RWPE2 (cell line): ENCODE data around the gene DVL2.
A peak's percentile ranks its signal among the peaks of the same experiment; 100 is the strongest.

ENCODE experiments used
- ATAC-seq: fragments of 200-7000 bp; cut with Tn5 transposase; 3 replicates; pipeline ENCODE4 v1.9.1; 2021; ENCODE audit warnings: low read depth
- DNase-seq: peaks from one replicate; pipeline ENCODE4 v3.0.0-alpha.2; 2020; ENCODE audit warnings: low spot score
- H3K27ac ChIP-seq: fragments of 450-650 bp; 2 replicates; pipeline ENCODE4 v1.5.1; 2017; ENCODE audit warnings: mild to moderate bottlenecking; ENCODE audit not compliant: poor library complexity, severe bottlenecking
- H3K27me3 ChIP-seq: fragments of 250-450 bp; sonication (Bioruptor Pico); 2 replicates; pipeline ENCODE4 v1.5.1; 2021; ENCODE audit warnings: mild to moderate bottlenecking, moderate library complexity; ENCODE audit not compliant: insufficient read depth, poor library complexity, severe bottlenecking
- H3K36me3 ChIP-seq: fragments of 250-450 bp; sonication (Bioruptor Pico); 2 replicates; pipeline ENCODE4 v1.5.1; 2020; ENCODE audit warnings: low read depth, mild to moderate bottlenecking, moderate library complexity
- H3K4me1 ChIP-seq: fragments of 250-450 bp; sonication (Bioruptor Pico); 2 replicates; pipeline ENCODE4 v1.5.1; 2021; ENCODE audit warnings: mild to moderate bottlenecking, moderate library complexity; ENCODE audit not compliant: insufficient read depth, poor library complexity, severe bottlenecking
- H3K4me3 ChIP-seq: fragments of 250-450 bp; sonication (Bioruptor Pico); 2 replicates; pipeline ENCODE4 v1.5.1; 2021; ENCODE audit warnings: mild to moderate bottlenecking, moderate library complexity; ENCODE audit not compliant: severe bottlenecking
- H3K9me3 ChIP-seq: fragments of 250-450 bp; sonication (Bioruptor Pico); 2 replicates; pipeline ENCODE4 v1.5.1; 2021; ENCODE audit warnings: mild to moderate bottlenecking, moderate library complexity; ENCODE audit not compliant: severe bottlenecking
- TF ChIP-seq, protein P1 (sequence below): fragments of 450-650 bp; IDR thresholded peaks from one replicate; pipeline ENCODE4 v1.5.1; 2017; ENCODE audit warnings: mild to moderate bottlenecking, moderate library complexity; ENCODE audit not compliant: poor library complexity, severe bottlenecking

Gene DVL2

DNA sequence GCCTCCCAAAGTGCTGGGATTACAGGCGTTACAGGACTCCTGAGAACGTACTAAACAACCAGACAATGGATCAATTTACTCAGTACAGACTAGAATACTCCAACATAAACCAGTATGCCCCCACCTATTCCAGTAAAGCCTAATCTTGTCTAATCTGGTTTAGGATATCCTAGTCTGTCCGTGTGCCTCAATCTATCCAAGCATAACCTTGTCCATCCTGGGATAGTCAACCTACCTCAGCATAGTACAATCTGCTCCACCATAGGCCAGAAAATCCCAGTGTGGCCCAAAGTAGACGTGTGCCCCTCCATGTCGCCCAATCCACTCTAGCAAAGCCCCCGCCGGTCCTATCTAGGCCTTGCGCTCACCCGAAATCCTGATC lies 625 bp downstream of the DVL2 start:
- peak overlapping the region; percentile 88 for H3K4me3 ChIP-seq
- H3K27me3 ChIP-seq: no peaks in the 10 kb centered on the region
- H3K36me3 ChIP-seq: peaks cover 53% of the 10 kb centered on the region
- H3K9me3 ChIP-seq: no peaks in the 10 kb centered on the region
- TF ChIP-seq, protein P1, sequence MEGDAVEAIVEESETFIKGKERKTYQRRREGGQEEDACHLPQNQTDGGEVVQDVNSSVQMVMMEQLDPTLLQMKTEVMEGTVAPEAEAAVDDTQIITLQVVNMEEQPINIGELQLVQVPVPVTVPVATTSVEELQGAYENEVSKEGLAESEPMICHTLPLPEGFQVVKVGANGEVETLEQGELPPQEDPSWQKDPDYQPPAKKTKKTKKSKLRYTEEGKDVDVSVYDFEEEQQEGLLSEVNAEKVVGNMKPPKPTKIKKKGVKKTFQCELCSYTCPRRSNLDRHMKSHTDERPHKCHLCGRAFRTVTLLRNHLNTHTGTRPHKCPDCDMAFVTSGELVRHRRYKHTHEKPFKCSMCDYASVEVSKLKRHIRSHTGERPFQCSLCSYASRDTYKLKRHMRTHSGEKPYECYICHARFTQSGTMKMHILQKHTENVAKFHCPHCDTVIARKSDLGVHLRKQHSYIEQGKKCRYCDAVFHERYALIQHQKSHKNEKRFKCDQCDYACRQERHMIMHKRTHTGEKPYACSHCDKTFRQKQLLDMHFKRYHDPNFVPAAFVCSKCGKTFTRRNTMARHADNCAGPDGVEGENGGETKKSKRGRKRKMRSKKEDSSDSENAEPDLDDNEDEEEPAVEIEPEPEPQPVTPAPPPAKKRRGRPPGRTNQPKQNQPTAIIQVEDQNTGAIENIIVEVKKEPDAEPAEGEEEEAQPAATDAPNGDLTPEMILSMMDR: no peak
- peak; percentile 15 for ATAC-seq
- H3K4me1 ChIP-seq: peaks cover 13% of the 10 kb centered on the region
- H3K27ac ChIP-seq: peak overlapping the region; percentile 72
- DNase-seq: no peak

GRCh38 chr17:7232114-7232513 lies 2.2 kb downstream of the DVL2 start:
- Histone ChIP-seq H3K4me3 (no peak overlapping the region), H3K9me3 (no peaks in the 10 kb centered on the region), H3K36me3 (peaks cover 66% of the 10 kb centered on the region), H3K4me1 (peaks cover 17% of the 10 kb centered on the region), H3K27me3 (no peaks in the 10 kb centered on the region), H3K27ac (no peak overlapping the region)
- TF ChIP-seq, protein P1: no peak
- ATAC-seq: no peak
- DNase-seq: no peak

- Histone ChIP-seq H3K36me3 (peaks cover 62% of the 10 kb centered on the region), H3K4me3 (no peak overlapping the region), H3K9me3 (no peaks in the 10 kb centered on the region), H3K4me1 (peaks cover 13% of the 10 kb centered on the region), H3K27ac (no peak overlapping the region), H3K27me3 (no peaks in the 10 kb centered on the region)
- DNase-seq: no peak
- TF ChIP-seq, protein P1: no peak
- no peak for ATAC-seq
These were observed 4.8 kb downstream of the DVL2 start for GRCh38 chr17:7229504-7229903.

GRCh38 chr17:7228920-7229319 lies 5.4 kb downstream of the DVL2 start:
- TF ChIP-seq, protein P1: no peak
- H3K4me3 ChIP-seq: no peak overlapping the region
- ATAC-seq: no peak
- H3K4me1 ChIP-seq: peaks cover 13% of the 10 kb centered on the region
- no peaks in the 10 kb centered on the region for H3K27me3 ChIP-seq
- H3K36me3 ChIP-seq: peaks cover 63% of the 10 kb centered on the region
- DNase-seq: no peak
- peak overlapping the region; percentile 24 for H3K27ac ChIP-seq
- no peaks in the 10 kb centered on the region for H3K9me3 ChIP-seq

GRCh38 chr17:7226721-7227710 lies 7.3 kb downstream of the DVL2 start:
- peaks cover 76% of the 10 kb centered on the region for H3K36me3 ChIP-seq
- H3K27ac ChIP-seq: no peak overlapping the region
- H3K27me3 ChIP-seq: no peaks in the 10 kb centered on the region
- H3K9me3 ChIP-seq: no peaks in the 10 kb centered on the region
- DNase-seq (no peak), ATAC-seq (no peak)
- peaks cover 5% of the 10 kb centered on the region for H3K4me1 ChIP-seq
- TF ChIP-seq, protein P1: no peak
- H3K4me3 ChIP-seq: no peak overlapping the region
